Measurements from ENCODE around the gene PKN1.
"Not testable (repeated sequence)": the region's sequence is repeated elsewhere in the genome, so short reads cannot be mapped to it uniquely, and the experiment has no call there.

Gene PKN1

DNA sequence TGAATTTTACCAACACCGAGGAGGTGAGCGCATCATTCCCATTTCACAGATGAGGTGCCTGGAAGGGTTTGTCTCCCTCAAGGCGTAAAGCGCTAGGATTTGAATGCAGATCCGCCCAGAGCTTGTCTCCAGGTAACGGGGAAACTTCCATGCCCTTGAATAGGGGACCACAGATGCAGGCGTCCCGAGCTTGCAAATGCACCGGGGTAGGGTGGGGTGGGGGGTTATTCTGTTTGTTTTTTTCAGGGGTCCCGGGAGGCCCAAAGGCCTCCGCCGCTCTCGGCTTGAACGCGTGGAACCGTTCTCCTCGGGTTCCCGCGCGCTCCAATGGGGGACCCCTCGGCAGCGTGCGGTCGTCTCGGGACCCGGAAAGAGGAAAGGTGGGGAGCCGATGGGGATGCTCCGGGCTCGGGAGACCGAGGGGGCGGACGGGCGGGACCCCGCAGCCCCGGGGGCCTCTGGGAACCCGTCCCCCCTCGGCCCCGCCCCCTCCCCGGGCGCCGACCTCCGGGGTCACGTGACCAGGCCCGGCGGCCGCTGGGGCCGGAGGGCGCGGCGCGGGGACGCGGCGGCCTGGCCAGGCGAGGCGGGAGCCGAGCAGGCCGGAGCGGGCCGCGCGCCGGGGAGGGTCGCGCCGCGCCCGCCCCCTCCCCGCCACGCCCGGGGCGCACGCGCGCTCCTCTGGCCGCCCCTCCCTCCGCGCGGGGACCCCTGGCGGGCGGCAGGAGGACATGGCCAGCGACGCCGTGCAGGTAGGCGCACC, at the start of gene PKN1:
PKN1 (plus strand) TSS at position 516 of the 763 bp plus-strand sequence; CDS start at position 732, 216 bp downstream.
- peak; percentile 73 for DNase-seq

DNA sequence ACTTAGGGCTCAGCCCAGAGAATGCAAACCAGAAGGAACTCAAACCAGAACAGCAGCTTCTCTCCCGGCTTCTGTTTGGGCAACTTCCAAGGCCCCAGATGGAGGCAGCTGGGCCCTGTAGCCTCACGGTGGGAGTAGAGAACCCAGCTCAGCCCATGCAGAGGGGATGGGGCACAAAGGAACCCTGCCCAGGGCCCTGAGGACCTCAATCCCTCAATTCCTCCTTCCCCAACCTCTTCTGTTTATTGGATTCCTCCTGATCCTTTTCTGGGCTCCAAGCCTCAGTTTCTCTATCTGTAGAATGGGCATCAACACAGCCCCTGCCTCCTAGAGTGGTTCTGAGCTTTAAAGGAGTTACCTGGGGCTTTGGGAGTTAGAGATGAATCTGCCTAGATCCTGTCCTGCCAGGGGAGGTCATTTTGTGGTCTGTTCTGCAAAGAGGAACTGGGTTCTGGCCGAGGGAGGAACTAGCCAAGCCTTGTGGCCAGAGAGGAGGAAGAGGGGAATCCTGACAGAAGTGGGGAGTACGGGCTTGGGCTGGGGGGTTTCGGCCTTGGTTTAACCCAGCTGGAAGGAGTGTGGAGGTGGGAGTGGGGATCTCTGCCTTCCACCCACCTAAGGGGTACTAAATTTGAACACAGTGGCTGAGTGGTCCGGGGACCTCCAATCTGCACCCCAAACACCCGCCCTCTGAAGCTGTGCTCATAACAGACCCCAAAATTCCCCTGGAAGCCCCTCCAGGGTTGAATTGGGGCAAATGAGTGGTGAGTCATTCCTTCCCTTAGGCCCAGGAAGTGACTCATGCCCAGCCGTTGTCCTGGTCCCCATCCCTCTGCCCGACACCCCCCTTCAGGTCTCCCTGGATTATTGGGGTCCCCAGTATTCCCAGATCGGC, 49.2 kb upstream of the PKN1 start:
- peak; percentile 41 for DNase-seq

DNA sequence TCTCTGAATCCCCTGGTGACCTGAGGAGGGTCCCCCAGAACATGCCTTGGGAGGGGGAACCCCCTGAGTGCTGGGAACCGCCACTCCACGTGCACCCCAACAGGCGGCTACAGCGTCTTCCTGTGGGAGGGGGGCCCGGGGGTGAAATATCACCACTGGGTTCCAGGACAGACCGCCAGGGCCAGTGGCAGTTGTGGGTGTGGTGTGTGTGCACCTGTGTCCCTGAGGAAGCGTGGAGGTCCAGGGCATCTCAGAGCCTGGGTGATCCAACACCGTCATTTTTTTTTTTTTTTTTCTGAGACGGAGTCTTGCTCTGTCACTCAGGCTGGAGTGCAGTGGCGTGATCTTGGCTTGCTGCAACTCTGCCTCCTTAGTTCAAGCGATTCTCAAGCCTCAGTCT, 47.6 kb upstream of the PKN1 start:
- DNase-seq: peak; percentile 20

DNA sequence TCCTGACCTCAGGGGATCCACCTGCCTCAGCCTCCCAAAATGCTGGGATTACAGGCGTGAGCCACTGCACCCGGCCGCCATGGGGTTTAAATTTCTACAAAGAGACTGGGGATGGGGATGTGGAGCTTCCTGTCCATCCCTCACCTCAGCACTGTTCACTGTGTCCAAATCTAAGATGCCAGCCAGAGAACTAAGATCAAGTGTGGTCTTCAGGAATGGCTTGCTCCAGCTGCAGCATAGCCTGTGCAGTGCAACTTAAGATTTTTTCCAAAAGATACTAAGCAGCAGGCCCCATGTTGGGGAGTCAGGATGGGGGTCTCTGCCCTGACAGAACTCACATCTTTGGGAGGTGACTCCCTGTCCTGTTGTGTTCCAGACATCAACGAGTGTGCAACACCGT, 42.6 kb upstream of the PKN1 start:
- peak; percentile 15 for DNase-seq

DNA sequence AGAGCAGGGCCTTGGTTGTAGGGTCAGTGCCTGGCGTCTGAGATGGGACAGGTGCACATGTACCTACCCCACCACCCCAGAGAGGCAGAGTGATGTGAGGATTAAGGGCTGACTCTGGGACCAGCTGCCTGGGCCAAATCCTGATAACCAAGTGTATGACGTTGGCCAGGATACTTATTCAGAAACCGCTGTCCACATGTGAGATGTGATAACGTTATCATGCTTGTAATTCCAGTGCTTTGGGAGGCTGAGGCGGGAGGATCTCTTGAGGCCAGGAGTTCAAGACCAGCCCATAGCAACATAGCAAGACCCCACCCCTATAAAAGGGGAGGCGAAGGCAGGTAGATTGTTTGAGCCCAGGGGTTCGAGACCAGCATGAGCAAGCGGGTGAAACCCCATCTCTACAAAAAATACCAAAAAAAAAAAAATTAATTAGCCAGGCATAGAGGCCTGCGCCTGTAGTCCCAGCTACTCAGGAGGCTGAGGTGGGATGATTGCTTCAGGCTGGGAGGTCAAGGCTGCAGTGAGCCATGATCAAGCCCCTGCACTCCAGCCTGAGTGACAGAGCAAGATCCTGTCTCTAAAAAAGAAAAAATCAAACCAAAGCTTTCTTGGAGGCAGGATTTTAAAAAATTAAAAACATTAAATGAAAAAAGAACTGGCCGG, 41.8 kb upstream of the PKN1 start:
- no peak for DNase-seq

DNA sequence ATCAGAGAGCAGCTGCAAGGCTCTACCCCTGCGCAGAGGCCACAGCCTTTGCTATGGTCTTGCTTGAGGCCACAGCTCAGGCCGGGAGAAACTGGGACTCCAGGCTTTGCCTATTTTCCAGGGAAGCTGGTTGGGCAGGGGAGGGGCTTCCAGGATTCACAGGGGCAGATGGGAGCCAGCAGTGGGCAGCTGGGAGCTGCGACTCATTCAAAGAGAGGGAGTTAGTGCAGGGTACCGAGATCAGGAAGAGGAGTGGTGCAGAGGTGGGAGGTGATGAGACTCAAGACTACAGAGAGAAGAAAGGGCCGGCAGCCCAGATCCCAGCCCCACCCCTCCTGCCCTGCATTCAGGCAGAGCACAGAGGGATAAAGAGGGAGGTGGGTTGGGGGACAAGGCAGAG, 39.8 kb upstream of the PKN1 start:
- DNase-seq: no peak

DNA sequence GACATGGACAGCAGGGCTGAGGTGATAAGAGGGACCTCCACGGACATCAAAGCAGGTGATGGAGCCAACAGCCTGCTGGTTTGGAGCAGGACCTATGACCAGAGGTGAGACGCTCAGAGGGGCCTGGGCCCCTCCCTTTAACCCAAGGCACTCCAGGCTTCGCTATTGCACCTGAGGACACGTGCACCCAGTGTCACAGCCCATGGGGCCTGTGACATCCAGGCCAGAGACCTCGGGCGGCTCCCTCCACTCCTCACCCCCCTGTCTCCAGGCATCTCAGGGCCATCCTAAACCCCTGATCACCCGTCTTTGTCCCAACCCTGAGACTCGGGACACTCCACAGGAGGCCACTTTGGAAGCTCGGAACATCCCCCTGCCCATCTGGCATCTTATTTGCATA, 38.9 kb upstream of the PKN1 start:
- no peak for DNase-seq

DNA sequence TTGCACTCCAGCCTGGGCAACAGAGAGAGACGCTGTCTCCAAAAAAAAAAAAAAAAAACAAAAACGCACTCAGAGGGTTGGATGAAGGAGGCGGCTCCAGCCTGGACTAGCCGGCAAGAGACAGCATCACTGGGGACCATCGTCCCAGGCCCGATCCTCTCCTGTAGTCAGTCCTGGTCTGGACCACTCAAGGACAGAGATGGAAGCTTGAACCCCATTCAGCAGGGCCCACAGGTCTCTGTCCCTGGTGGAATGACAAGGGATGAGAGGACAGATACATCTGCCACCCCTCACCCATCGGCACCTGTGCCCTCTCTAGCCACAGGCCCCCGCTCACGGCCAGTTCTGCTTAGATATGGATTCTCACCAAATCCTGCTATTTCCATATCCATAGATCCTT, 37.8 kb upstream of the PKN1 start:
- no peak for DNase-seq

DNA sequence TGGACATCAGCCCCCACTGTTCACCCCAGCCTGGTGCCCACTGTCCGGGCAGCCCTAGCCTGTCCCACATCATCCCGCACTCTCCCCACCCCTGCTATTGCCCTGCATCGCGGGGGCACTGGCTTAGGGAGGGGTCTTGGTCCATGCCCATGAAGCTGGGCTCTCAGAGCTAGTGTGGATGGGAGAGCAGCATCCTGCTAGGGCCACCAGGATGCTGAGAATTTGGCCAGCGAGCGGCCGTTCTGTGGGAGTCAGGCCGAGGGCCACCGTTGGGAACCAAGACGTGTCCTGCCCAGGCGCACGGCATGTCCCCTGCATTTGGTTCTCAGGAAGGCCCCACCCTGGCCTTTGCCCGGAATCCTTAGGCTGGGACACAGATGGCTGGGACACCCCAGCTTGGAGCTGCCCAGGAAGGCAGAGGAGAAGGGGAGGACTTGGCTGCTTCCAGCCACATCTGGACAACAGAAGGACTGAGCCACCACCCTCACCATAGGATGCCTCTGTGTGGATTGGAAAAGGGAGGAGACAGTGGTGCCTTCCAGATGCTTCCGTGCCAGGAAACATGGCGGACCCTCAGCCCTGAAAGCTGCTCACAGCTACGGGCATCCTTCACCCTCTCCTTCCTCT, 37.3 kb upstream of the PKN1 start:
- no peak for DNase-seq

DNA sequence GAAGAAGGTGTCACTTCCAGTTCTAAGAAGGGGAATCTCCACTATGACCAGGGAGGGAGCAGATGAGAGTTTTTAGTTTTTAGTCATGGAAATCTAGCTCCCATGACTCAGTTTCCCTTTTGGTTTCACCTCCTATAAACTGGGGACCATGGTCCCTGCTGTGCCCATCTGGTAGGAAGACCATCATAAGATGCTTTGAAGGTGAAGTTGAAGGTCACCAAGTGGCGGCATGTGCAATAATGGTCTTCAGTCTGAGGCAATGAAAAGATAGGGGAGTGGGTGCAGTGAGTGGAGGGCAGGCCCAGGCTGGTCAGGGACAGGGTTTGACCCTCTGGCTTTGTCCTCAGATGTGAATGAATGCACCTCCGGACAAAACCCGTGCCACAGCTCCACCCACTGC, 36.4 kb upstream of the PKN1 start:
- DNase-seq: not testable (repeated sequence)

DNA sequence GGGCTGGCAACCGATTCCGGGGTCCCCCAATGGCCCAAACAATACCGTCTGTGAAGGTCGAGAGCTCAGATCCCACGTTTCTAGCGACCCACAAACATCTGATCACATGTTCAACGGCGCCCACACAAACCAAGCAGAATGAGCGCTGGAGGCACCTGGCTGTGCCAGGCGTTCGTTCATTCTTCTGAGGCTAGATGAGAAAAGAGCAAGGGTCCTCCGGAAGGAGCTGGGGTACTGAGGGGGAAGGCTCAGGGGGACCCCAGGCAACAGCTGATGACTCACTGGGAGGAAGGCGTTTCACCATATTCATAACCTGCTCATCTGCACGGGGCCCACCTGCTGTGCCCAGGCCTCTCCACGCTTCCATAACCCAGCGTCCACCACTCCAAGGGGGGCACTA, 35.9 kb upstream of the PKN1 start:
- DNase-seq: not testable (repeated sequence)

DNA sequence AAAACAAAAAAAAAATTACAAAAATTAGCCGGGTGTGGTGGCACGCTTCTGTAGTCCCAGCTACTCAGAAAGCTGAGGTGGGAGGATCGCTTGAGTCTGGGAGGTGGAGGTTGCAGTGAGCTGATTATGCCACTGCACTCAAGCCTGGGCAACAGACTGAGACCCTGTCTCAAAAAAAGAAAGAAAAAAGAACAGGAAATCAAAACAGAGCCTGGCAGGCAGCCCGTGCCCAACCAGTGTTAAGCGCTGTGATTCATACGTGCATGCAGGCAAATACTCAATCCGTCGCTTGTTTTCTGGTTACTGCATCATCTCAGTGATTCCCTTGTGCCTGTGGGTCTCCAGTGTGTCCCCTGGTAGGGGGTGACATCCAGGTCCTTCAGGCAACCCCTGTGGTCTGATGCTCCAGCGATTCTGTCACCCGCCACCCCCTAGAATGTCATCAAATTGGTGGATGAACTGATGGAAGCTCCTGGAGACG, 32.1 kb upstream of the PKN1 start:
- DNase-seq: peak; percentile 25

DNA sequence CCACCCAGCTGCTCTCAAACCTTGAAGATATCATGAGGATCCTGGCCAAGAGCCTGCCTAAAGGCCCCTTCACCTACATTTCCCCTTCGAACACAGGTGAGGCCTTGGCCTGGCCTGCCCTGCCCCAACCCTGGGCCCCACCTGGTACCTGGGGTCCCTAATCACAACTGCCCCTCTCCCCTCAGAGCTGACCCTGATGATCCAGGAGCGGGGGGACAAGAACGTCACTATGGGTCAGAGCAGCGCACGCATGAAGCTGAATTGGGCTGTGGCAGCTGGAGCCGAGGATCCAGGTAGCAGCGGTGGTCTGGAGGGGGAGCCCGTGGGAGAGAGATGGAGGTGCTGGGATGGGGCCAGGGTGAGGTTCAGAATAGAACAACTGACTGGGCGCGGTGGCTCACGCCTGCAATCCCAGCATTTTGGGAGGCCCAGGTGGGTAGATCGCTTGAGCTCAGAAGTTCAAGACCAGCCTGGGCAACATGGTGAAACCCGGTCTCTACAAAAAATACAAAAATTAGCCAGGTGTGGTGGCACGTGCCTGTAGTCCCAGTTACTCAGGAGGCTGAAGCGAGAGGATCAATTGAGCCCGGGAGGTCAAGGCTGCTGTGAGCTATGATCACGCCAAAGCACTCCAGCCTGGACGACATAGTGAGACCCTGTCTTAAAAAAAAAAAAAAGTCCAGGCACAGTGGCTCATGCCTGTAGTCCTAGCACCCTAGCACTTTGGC, 31.5 kb upstream of the PKN1 start:
- DNase-seq: peak; percentile 23

DNA sequence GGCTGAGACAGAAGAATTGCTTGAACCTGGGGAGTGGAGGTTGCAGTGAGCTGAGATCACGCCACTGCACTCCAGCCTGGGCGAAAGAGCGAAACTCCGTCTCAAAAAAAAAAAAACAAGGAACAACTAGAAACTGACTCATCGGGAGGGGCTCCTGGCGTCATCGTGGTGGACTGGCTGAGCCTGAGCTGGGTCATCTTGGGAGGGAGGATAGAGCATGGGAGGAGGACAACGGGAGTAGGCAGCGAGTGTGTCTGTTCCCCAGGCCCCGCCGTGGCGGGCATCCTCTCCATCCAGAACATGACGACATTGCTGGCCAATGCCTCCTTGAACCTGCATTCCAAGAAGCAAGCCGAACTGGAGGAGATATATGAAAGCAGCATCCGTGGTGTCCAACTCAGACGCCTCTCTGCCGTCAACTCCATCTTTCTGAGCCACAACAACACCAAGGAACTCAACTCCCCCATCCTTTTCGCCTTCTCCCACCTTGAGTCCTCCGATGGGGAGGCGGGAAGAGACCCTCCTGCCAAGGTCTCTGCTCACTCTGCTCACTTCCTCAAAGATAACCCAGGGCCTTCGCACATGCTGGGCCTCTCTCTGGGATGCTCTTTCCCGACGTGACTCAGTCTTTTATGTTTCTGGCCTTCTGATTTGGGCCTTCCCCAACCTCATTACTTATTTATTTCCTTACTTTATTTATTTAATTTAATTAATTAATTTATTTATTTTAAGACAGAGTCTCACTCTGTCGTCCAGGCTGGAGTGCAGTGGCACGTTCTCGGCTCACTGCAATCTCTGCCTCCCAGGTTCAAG, 30.6 kb upstream of the PKN1 start:
- DNase-seq: no peak

DNA sequence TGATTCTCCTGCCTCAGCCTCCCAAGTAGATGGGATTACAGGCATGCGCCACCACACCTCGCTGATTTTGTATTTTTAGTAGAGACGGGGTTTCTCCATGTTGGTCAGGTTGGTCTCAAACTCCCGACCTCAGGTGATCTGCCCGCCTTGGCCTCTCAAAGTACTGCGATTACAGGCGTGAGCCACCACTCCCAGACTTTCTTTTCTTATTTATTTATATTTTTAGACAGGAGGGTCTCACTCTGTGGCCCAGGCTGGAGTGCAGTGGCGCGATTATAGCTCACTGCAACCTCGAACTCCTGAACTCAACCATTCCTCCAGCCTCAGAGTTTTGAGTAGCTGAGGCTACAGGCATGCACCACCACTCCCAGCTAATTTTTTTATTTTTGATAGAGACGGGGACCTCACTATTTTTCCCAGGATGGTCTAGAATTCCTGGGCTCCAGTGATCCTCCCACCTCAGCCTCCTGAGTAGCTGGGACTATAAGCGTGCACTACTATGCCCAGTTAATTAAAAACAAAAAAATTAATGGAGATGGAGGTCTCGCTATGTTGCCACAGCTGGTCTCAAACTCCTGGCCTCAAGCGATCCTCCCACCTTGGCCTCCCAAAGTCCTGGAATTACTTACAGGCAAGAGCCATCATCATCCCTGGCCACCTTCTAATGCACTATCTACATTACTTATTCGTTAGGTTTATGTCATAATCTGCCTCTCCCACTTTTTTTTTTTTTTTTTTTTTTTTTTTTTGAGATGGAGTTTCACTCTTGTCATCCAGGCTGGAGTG, 29.8 kb upstream of the PKN1 start:
- not testable (repeated sequence) for DNase-seq

DNA sequence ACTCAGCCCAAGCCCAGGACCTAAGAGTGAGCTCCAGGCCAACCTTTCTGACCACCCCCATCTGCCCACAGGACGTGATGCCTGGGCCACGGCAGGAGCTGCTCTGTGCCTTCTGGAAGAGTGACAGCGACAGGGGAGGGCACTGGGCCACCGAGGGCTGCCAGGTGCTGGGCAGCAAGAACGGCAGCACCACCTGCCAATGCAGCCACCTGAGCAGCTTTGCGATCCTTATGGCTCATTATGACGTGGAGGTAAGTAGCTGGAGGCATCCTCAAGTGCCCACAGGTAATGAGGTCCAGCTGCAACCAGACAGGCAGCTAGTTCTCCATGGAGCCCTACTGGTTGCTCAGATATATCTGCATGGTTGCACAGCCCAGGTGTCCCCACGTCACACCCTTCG, 28.8 kb upstream of the PKN1 start:
- no peak for DNase-seq

DNA sequence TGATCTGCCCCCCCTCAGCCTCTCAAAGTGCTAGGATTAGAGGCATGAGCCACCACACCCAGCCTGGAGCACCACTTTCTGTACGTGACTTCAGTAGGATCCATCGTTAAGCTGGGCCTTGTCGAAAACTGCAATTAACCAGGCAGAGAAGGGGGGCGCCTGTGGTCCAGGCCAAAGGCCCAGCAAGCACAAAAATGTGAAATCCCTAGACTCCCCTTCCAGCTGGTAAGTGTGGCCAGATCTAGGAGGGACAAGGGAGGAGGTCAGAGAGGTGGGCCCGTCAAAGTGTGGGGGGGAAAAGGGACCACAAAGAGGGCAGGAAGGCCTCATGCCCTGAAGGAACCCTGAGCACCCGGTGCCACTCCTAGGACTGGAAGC, 27.7 kb upstream of the PKN1 start:
- DNase-seq: no peak

DNA sequence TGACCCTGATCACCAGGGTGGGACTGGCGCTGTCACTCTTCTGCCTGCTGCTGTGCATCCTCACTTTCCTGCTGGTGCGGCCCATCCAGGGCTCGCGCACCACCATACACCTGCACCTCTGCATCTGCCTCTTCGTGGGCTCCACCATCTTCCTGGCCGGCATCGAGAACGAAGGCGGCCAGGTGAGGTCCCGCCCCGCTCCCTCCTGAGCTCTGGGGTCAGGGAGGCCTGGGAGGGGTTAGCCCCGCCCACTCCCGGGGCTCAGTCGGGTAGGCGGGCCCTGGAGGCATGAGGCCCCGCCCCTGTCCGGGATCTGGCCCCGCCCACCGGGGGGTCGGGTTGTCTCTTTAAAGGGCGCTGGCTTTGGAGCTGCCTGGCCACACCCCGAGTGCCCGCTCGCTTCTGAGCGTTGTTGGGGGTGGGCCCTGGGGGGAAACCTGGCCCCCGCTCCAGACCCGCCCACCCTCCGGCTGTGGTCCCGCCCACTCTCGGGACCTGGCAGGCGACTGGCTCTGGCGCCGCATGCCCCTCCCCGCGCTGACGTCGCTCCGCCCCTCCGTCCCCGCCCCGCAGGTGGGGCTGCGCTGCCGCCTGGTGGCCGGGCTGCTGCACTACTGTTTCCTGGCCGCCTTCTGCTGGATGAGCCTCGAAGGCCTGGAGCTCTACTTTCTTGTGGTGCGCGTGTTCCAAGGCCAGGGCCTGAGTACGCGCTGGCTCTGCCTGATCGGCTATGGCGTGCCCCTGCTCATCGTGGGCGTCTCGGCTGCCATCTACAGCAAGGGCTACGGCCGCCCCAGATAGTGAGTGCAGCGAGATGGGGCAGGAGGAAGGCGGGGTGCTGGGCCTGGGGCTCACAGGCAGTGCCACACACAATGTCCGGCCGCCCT, 27.1 kb upstream of the PKN1 start:
- peak; percentile 92 for DNase-seq

DNA sequence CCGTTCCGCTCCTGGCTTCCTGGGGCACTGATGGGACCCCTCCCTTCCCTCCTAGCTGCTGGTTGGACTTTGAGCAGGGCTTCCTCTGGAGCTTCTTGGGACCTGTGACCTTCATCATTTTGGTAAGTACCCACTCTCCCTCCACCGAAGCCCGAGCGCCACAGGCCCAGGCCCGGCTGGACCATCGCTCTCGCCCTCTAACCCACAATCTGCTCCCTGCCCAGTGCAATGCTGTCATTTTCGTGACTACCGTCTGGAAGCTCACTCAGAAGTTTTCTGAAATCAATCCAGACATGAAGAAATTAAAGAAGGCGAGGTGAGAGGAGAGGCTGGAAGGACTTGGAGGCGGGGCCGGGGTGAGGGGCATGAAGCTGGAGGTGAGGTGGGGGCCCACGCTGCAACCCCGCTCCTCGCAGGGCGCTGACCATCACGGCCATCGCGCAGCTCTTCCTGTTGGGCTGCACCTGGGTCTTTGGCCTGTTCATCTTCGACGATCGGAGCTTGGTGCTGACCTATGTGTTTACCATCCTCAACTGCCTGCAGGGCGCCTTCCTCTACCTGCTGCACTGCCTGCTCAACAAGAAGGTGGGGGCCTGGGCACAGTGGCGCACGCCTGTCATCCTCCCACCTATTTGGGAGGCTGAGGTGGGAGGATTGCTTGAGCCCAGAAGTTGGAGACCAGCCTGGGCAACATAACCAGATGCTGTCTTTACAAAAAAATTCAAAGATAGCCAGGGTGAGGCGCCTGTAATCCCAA, 26.3 kb upstream of the PKN1 start:
- no peak for DNase-seq
